ENCODE results near the gene DYSF.

- no peak for TF ChIP-seq CTCF (IDR thresholded peaks at IDR 0.05)
- TF ChIP-seq POLR2A (IDR thresholded peaks at IDR 0.05): no peak
- no peak for TF ChIP-seq POLR2AphosphoS5 (IDR thresholded peaks at IDR 0.05)
These were observed 105.1 kb downstream of the DYSF start for GRCh38 chr2:71558300-71559051.

Measured in transverse colon (tissue), 4 donors.